ENCODE results near the gene OR2L3. TPM values are rescaled to one million over a fixed set of nuclear protein-coding genes. Genes with fewer than 3 reads are reported as not detected.

OR2L3 gene, protein sequence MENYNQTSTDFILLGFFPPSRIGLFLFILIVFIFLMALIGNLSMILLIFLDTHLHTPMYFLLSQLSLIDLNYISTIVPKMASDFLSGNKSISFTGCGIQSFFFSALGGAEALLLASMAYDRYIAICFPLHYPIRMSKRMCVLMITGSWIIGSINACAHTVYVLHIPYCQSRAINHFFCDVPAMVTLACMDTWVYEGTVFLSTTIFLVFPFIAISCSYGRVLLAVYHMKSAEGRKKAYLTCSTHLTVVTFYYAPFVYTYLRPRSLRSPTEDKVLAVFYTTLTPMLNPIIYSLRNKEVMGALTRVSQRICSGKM
- polyA plus RNA-seq: not detected

DNA sequence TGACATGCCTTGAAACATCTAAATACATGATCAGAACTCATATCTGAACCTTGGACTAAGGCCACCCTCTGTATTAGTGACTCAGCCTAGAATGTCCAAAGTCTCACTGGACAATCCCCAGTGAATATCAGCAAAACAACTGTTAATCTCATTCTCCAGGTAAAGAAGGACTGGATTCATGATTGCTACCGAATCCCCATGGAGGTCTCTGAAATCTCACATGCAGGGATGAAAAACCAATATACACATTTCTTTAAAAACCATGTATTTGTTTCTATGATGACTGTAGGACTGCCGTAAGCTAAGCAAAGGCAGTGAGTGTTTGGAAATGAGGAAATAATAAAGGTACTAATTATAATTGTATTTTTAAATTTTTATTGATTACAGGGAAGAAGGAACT lies at the start of gene OR2L3:
Gene OR2L3 (plus strand): TSS at position 301 of the 400 bp plus-strand sequence. CDS start 13,846 bp downstream, outside the sequence.
- Histone ChIP-seq H3K4me3 (ENCODE audit: low read depth in 1 of 2, low read length in 2 of 2) (no peak within 1 kb of the TSS), H3K36me3 (ENCODE audit: control insufficient read depth in 2 of 2, insufficient read depth in 2 of 2, low read length in 1 of 2) (no peaks in the 10 kb centered on the region), H3K9me3 (ENCODE audit: control insufficient read depth in 2 of 2, insufficient read depth in 1 of 2, low read depth in 1 of 2, low read length in 1 of 2) (peaks cover 0 to 2% of the 10 kb centered on the region in 2 donors), H3K27ac (ENCODE audit: low read depth in 2 of 2, low read length in 1 of 2) (no peak within 1 kb of the TSS), H3K4me1 (ENCODE audit: control insufficient read depth in 2 of 2, insufficient read depth in 2 of 2, low read length in 1 of 2) (no peaks in the 10 kb centered on the region), H3K27me3 (ENCODE audit: control insufficient read depth in 1 of 2, insufficient read depth in 2 of 2, low read length in 2 of 2) (no peaks in the 10 kb centered on the region)
- 68 to 69% methylated on average over 2 of the region's 2 CpGs for WGBS, 2 donors

DNA sequence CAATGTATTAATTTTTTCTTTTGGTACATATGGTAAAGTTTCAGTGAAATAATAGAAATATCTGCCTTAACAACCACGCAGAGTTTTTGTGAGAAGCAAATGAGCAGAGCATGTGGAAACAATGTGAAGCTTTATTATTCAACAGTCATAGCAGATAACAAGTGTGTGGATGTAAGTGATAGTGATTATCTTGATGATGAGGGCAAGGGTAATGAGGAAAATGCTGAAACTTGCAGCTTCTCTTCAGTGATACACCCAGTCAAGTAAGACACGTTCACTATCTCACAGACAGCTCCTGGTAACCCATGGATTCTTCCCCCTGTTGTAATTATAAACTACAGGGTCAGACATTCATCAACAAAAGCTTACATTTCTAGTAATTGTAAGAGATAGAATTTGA lies 47.8 kb upstream of the OR2L3 start:
- Histone ChIP-seq H3K27me3 (ENCODE audit: control insufficient read depth in 1 of 2, insufficient read depth in 2 of 2, low read length in 2 of 2) (no peaks in the 10 kb centered on the region), H3K4me3 (ENCODE audit: low read depth in 1 of 2, low read length in 2 of 2) (no peak overlapping the region)
- WGBS, 2 donors: 33 to 38% methylated on average over 2 of the region's 2 CpGs

DNA sequence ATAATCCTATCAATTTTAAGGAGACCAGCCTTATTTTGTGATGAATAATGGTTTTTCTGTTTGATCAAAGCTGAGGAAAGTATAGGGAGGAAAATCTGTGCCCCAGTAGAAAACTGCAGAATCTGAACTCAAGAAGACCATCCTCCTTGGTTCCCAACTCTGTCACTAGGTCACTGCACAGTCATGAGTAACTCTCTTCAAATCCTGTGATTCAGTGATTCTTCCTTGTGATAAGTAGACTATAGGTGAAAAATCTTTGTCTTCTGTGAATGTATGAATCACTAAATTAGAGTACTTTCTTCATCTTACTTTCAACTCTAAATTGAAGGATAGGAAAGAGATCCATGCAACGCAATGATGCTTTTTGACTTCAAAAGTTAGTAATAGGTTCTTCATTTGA lies 46.5 kb upstream of the OR2L3 start:
- 87 to 89% methylated on average over 1 of the region's 1 CpG for WGBS, 2 donors
- Histone ChIP-seq H3K4me3 (ENCODE audit: low read depth in 1 of 2, low read length in 2 of 2) (no peak overlapping the region), H3K9me3 (ENCODE audit: control insufficient read depth in 2 of 2, insufficient read depth in 1 of 2, low read depth in 1 of 2, low read length in 1 of 2) (no peaks in the 10 kb centered on the region), H3K27ac (ENCODE audit: low read depth in 2 of 2, low read length in 1 of 2) (no peak overlapping the region), H3K27me3 (ENCODE audit: control insufficient read depth in 1 of 2, insufficient read depth in 2 of 2, low read length in 2 of 2) (no peaks in the 10 kb centered on the region), H3K36me3 (ENCODE audit: control insufficient read depth in 2 of 2, insufficient read depth in 2 of 2, low read length in 1 of 2) (no peaks in the 10 kb centered on the region), H3K4me1 (ENCODE audit: control insufficient read depth in 2 of 2, insufficient read depth in 2 of 2, low read length in 1 of 2) (no peaks in the 10 kb centered on the region)

More for the DNA sequence above, 47.8 kb upstream of the OR2L3 start:
- Histone ChIP-seq H3K36me3 (ENCODE audit: control insufficient read depth in 2 of 2, insufficient read depth in 2 of 2, low read length in 1 of 2) (no peaks in the 10 kb centered on the region), H3K27ac (ENCODE audit: low read depth in 2 of 2, low read length in 1 of 2) (no peak overlapping the region), H3K9me3 (ENCODE audit: control insufficient read depth in 2 of 2, insufficient read depth in 1 of 2, low read depth in 1 of 2, low read length in 1 of 2) (no peaks in the 10 kb centered on the region), H3K4me1 (ENCODE audit: control insufficient read depth in 2 of 2, insufficient read depth in 2 of 2, low read length in 1 of 2) (no peaks in the 10 kb centered on the region)

DNA sequence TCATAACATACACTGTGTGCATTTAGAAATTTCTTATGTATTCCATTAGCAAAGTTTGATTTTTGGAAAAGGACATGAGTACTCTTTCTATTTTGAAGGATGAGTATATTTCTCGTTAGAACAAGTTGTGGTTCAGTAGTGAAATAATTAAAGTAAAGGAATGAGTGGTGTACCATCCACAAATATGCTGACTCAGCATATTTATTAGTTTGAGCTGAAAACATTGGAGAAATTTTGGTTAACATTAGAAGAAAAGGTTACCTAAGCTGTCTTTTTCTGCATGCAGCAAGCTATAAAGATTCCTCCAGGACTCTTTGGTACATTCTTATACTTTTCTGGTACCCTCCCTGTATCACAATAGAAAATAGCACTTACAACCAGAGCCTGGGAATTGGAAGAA lies 38.9 kb upstream of the OR2L3 start:
- peaks cover 2 to 3% of the 10 kb centered on the region in 2 donors for H3K9me3 ChIP-seq (ENCODE audit: control insufficient read depth in 2 of 2, insufficient read depth in 1 of 2, low read depth in 1 of 2, low read length in 1 of 2)
- no peaks in the 10 kb centered on the region for H3K4me1 ChIP-seq (ENCODE audit: control insufficient read depth in 2 of 2, insufficient read depth in 2 of 2, low read length in 1 of 2)
- H3K4me3 ChIP-seq (ENCODE audit: low read depth in 1 of 2, low read length in 2 of 2): no peak overlapping the region
- no peak overlapping the region for H3K27ac ChIP-seq (ENCODE audit: low read depth in 2 of 2, low read length in 1 of 2)
- H3K27me3 ChIP-seq (ENCODE audit: control insufficient read depth in 1 of 2, insufficient read depth in 2 of 2, low read length in 2 of 2): no peaks in the 10 kb centered on the region
- no peaks in the 10 kb centered on the region for H3K36me3 ChIP-seq (ENCODE audit: control insufficient read depth in 2 of 2, insufficient read depth in 2 of 2, low read length in 1 of 2)
- WGBS, 2 donors: 32 to 46% methylated on average over 1 of the region's 1 CpG

DNA sequence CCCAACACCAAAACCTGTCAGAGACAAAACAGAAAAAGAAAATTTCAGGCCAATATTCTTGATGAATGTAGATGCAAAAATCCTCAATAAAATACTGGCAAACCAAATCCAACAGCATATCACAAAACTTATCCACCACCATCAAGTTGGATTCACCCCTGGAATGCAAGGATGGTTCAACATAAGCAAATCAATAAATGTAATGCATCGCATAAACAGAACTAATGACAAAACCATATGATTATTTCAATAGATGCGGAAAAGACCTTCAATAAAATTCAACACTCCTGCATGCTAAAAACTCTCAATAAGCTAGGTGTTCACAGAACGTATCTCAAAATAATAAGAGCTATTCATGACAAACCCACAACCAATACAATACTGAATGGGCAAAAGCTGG lies 37.0 kb upstream of the OR2L3 start:
- Histone ChIP-seq H3K27me3 (ENCODE audit: control insufficient read depth in 1 of 2, insufficient read depth in 2 of 2, low read length in 2 of 2) (no peaks in the 10 kb centered on the region), H3K4me1 (ENCODE audit: control insufficient read depth in 2 of 2, insufficient read depth in 2 of 2, low read length in 1 of 2) (no peaks in the 10 kb centered on the region), H3K9me3 (ENCODE audit: control insufficient read depth in 2 of 2, insufficient read depth in 1 of 2, low read depth in 1 of 2, low read length in 1 of 2) (peaks cover 2 to 3% of the 10 kb centered on the region in 2 donors), H3K36me3 (ENCODE audit: control insufficient read depth in 2 of 2, insufficient read depth in 2 of 2, low read length in 1 of 2) (no peaks in the 10 kb centered on the region), H3K4me3 (ENCODE audit: low read depth in 1 of 2, low read length in 2 of 2) (no peak overlapping the region), H3K27ac (ENCODE audit: low read depth in 2 of 2, low read length in 1 of 2) (no peak overlapping the region)
- 76 to 80% methylated on average over 3 of the region's 3 CpGs for WGBS, 2 donors

DNA sequence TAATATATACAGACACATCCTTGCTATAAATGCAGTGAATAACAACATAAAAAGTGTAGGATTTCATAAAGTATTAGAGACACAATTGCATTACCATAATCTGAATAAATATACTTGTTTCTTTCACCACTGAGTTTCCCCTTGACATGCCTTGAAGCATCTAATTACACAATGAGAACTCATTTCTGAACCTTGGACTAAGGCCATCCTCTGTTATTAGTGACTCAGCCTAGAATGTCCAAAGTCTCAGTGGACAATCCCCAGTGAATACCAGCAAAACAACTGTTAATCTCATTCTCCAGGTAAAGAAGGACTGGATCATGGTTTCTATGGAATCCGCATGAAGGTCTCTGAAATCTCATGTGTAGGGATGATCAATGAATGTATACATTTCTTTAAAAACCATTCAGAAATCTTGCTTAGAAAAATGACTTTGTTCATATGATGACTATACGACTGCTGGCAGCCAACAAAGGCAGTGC lies 33.4 kb upstream of the OR2L3 start, which contains the start of gene OR2L5:
Gene OR2L5 (plus strand): TSS at position 432 of the 482 bp plus-strand sequence. CDS start 8,288 bp downstream, outside the sequence.
- WGBS, 2 donors: 87 to 91% methylated on average over 2 of the region's 2 CpGs
- no peaks in the 10 kb centered on the region for H3K27me3 ChIP-seq (ENCODE audit: control insufficient read depth in 1 of 2, insufficient read depth in 2 of 2, low read length in 2 of 2)
- no peak within 1 kb of the TSS for H3K27ac ChIP-seq (ENCODE audit: low read depth in 2 of 2, low read length in 1 of 2)
- no peaks in the 10 kb centered on the region for H3K4me1 ChIP-seq (ENCODE audit: control insufficient read depth in 2 of 2, insufficient read depth in 2 of 2, low read length in 1 of 2)
- no peaks in the 10 kb centered on the region for H3K36me3 ChIP-seq (ENCODE audit: control insufficient read depth in 2 of 2, insufficient read depth in 2 of 2, low read length in 1 of 2)
- no peak within 1 kb of the TSS for H3K4me3 ChIP-seq (ENCODE audit: low read depth in 1 of 2, low read length in 2 of 2)
- no peaks in the 10 kb centered on the region for H3K9me3 ChIP-seq (ENCODE audit: control insufficient read depth in 2 of 2, insufficient read depth in 1 of 2, low read depth in 1 of 2, low read length in 1 of 2)

DNA sequence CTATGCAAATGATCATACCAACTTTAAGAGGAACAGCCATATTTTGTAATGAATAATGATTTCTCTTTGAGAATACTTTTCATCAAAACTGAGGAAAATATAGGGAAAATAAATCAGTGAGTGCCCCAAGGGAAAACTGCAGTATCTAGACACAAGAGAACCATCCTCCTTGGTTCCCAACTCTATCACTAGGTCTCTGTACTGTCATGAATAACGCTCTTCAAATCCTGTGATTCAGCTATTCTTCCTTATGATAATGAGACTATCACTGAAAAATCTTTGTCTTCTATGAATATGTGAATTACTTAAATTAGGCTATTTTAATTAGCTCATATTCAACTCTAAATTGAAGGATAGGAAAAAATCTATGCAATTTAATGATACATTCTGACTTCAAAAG lies 30.8 kb upstream of the OR2L3 start:
- H3K27ac ChIP-seq (ENCODE audit: low read depth in 2 of 2, low read length in 1 of 2): no peak overlapping the region
- H3K27me3 ChIP-seq (ENCODE audit: control insufficient read depth in 1 of 2, insufficient read depth in 2 of 2, low read length in 2 of 2): no peaks in the 10 kb centered on the region
- no peaks in the 10 kb centered on the region for H3K36me3 ChIP-seq (ENCODE audit: control insufficient read depth in 2 of 2, insufficient read depth in 2 of 2, low read length in 1 of 2)
- WGBS, 2 donors: 75 to 76% methylated on average over 1 of the region's 1 CpG
- H3K4me3 ChIP-seq (ENCODE audit: low read depth in 1 of 2, low read length in 2 of 2): no peak overlapping the region
- no peaks in the 10 kb centered on the region for H3K4me1 ChIP-seq (ENCODE audit: control insufficient read depth in 2 of 2, insufficient read depth in 2 of 2, low read length in 1 of 2)
- H3K9me3 ChIP-seq (ENCODE audit: control insufficient read depth in 2 of 2, insufficient read depth in 1 of 2, low read depth in 1 of 2, low read length in 1 of 2): no peaks in the 10 kb centered on the region

DNA sequence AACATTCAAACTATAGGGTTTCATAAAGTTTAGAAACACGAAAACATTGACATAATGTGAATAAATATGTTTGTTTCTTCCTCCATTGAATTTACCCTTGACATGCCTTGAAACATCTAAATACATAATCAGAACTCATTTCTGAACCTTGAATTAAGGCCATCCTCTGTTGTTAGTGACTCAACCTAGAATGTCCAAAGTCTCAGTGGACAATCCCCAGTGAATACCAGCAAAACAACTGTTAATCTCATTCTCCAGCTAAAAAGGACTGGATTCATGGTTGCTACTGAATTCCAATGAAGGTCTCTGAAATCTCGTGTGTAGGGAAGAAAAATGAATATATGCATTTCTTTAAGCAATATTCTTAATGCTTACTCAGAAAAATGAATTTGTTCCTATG lies 16.9 kb upstream of the OR2L3 start, which contains the start of gene OR2L2:
Gene OR2L2 (plus strand): TSS at position 301 of the 400 bp plus-strand sequence. CDS start 8,198 bp downstream, outside the sequence.
- Histone ChIP-seq H3K4me3 (ENCODE audit: low read depth in 1 of 2, low read length in 2 of 2) (no peak within 1 kb of the TSS), H3K4me1 (ENCODE audit: control insufficient read depth in 2 of 2, insufficient read depth in 2 of 2, low read length in 1 of 2) (no peaks in the 10 kb centered on the region), H3K36me3 (ENCODE audit: control insufficient read depth in 2 of 2, insufficient read depth in 2 of 2, low read length in 1 of 2) (no peaks in the 10 kb centered on the region), H3K27me3 (ENCODE audit: control insufficient read depth in 1 of 2, insufficient read depth in 2 of 2, low read length in 2 of 2) (no peaks in the 10 kb centered on the region), H3K9me3 (ENCODE audit: control insufficient read depth in 2 of 2, insufficient read depth in 1 of 2, low read depth in 1 of 2, low read length in 1 of 2) (no peaks in the 10 kb centered on the region), H3K27ac (ENCODE audit: low read depth in 2 of 2, low read length in 1 of 2) (no peak within 1 kb of the TSS)
- WGBS, 2 donors: 31 to 38% methylated on average over 2 of the region's 2 CpGs

DNA sequence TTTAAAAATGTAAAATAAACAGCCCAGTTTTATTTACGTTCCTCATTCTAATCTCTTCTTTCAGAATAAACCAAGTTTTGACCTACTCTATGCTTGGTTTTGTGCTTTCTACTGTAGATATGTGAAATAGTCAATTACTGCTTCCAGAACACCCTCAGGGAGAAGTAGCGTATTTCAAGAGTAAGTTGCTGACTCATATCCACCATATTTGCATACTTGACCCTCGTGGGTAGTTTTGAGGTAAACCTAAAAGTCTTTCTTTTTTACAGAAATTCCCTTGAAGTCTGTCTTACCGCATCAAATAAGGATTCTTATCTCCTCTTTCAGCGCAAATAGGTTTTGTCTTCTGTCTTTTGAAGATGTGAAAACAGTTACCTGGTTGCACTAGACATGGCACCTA lies 1.4 kb upstream of the OR2L3 start:
- Histone ChIP-seq H3K27ac (ENCODE audit: low read depth in 2 of 2, low read length in 1 of 2) (no peak overlapping the region), H3K36me3 (ENCODE audit: control insufficient read depth in 2 of 2, insufficient read depth in 2 of 2, low read length in 1 of 2) (no peaks in the 10 kb centered on the region)
- WGBS, 2 donors: 68 to 70% methylated on average over 5 of the region's 5 CpGs

DNA sequence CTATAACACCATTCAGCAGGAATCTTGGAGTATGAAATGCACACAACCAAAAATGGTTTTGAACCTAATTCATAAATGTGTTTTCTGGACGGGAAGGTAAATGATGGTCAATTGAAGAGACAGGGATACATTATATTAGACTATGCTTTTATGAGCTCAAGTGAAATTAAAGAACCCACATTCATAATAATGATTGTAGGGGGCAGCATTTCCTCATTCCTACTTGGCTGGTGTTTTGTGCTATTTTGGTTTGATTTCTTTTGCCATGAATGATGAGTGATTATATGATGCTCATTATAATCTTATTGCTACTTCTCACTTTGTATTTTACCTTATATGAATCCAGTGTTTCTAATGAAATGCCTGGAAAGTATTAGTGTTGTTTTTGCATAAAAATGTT lies 372 bp downstream of the OR2L3 start:
- H3K27me3 ChIP-seq (ENCODE audit: control insufficient read depth in 1 of 2, insufficient read depth in 2 of 2, low read length in 2 of 2): no peaks in the 10 kb centered on the region
- no peaks in the 10 kb centered on the region for H3K4me1 ChIP-seq (ENCODE audit: control insufficient read depth in 2 of 2, insufficient read depth in 2 of 2, low read length in 1 of 2)
- no peak overlapping the region for H3K4me3 ChIP-seq (ENCODE audit: low read depth in 1 of 2, low read length in 2 of 2)
- H3K27ac ChIP-seq (ENCODE audit: low read depth in 2 of 2, low read length in 1 of 2): no peak overlapping the region
- WGBS, 2 donors: 37 to 56% methylated on average over 1 of the region's 1 CpG
- no peaks in the 10 kb centered on the region for H3K36me3 ChIP-seq (ENCODE audit: control insufficient read depth in 2 of 2, insufficient read depth in 2 of 2, low read length in 1 of 2)
- H3K9me3 ChIP-seq (ENCODE audit: control insufficient read depth in 2 of 2, insufficient read depth in 1 of 2, low read depth in 1 of 2, low read length in 1 of 2): peaks cover 0 to 2% of the 10 kb centered on the region in 2 donors

More for the DNA sequence above, 1.4 kb upstream of the OR2L3 start:
- H3K4me3 ChIP-seq (ENCODE audit: low read depth in 1 of 2, low read length in 2 of 2): no peak overlapping the region
- no peaks in the 10 kb centered on the region for H3K27me3 ChIP-seq (ENCODE audit: control insufficient read depth in 1 of 2, insufficient read depth in 2 of 2, low read length in 2 of 2)
- no peaks in the 10 kb centered on the region for H3K4me1 ChIP-seq (ENCODE audit: control insufficient read depth in 2 of 2, insufficient read depth in 2 of 2, low read length in 1 of 2)
- H3K9me3 ChIP-seq (ENCODE audit: control insufficient read depth in 2 of 2, insufficient read depth in 1 of 2, low read depth in 1 of 2, low read length in 1 of 2): peaks cover 0 to 2% of the 10 kb centered on the region in 2 donors

Measured in esophagus (tissue), 2 donors.